ENCODE results near the gene CINP.

Gene CINP

GRCh38 chr14:102320671-102321455 lies 41.8 kb downstream of the CINP start:
- WGBS, 2 experiments (ENCODE audit: insufficient coverage in 2 of 2) = 94 to 97% methylated on average over 15 of the region's 17 CpGs
- peaks cover 13% of the 10 kb centered on the region for H3K36me3 ChIP-seq (ENCODE audit: control insufficient read depth, insufficient read depth, low read length)
- H3K4me1 ChIP-seq (ENCODE audit: control insufficient read depth, insufficient read depth, low read length, poor library complexity, severe bottlenecking) = peaks cover 13% of the 10 kb centered on the region
- no peaks in the 10 kb centered on the region for H3K9me3 ChIP-seq (ENCODE audit: control insufficient read depth, low read length)
- H3K27ac ChIP-seq (ENCODE audit: low read depth, low read length, severe bottlenecking) = no peak overlapping the region
- H3K4me3 ChIP-seq (ENCODE audit: extremely low read depth, insufficient read depth, low read length, poor library complexity, severe bottlenecking) = peak overlapping the region; percentile 74

- Histone ChIP-seq H3K9me3 (ENCODE audit: control insufficient read depth, low read length) (no peaks in the 10 kb centered on the region), H3K36me3 (ENCODE audit: control insufficient read depth, insufficient read depth, low read length) (peaks cover 8% of the 10 kb centered on the region), H3K4me3 (ENCODE audit: extremely low read depth, insufficient read depth, low read length, poor library complexity, severe bottlenecking) (peak overlapping the region; percentile 74), H3K27ac (ENCODE audit: low read depth, low read length, severe bottlenecking) (peak overlapping the region; percentile 69), H3K4me1 (ENCODE audit: control insufficient read depth, insufficient read depth, low read length, poor library complexity, severe bottlenecking) (peaks cover 13% of the 10 kb centered on the region)
- 10 to 12% methylated on average over 24 to 28 of the region's 30 CpGs for WGBS, 2 experiments (ENCODE audit: insufficient coverage in 2 of 2)
Measured at GRCh38 chr14:102320033-102320660, 42.5 kb downstream of the CINP start.

- H3K36me3 ChIP-seq (ENCODE audit: control insufficient read depth, insufficient read depth, low read length) = peaks cover 8% of the 10 kb centered on the region
- H3K9me3 ChIP-seq (ENCODE audit: control insufficient read depth, low read length) = no peaks in the 10 kb centered on the region
- H3K27ac ChIP-seq (ENCODE audit: low read depth, low read length, severe bottlenecking) = peak within 1 kb of the TSS; percentile 69
- H3K4me3 ChIP-seq (ENCODE audit: extremely low read depth, insufficient read depth, low read length, poor library complexity, severe bottlenecking) = peak within 1 kb of the TSS; percentile 74
- 1% methylated on average over 52 to 66 of the region's 71 CpGs for WGBS, 2 experiments (ENCODE audit: insufficient coverage in 2 of 2)
- peaks cover 13% of the 10 kb centered on the region for H3K4me1 ChIP-seq (ENCODE audit: control insufficient read depth, insufficient read depth, low read length, poor library complexity, severe bottlenecking)
Measured at GRCh38 chr14:102319351-102320032, 43.2 kb downstream of the CINP start, which contains the start of gene ZNF839. Gene ZNF839, plus strand, starts transcription at chr14:102319746. Its CDS starts 20 bp downstream, at chr14:102319766.

GRCh38 chr14:102318781-102319276 lies 43.9 kb downstream of the CINP start:
- H3K27ac ChIP-seq (ENCODE audit: low read depth, low read length, severe bottlenecking) = peak overlapping the region; percentile 41
- H3K36me3 ChIP-seq (ENCODE audit: control insufficient read depth, insufficient read depth, low read length) = peaks cover 8% of the 10 kb centered on the region
- no peaks in the 10 kb centered on the region for H3K9me3 ChIP-seq (ENCODE audit: control insufficient read depth, low read length)
- peak overlapping the region; percentile 74 for H3K4me3 ChIP-seq (ENCODE audit: extremely low read depth, insufficient read depth, low read length, poor library complexity, severe bottlenecking)
- 89 to 96% methylated on average over 4 to 8 of the region's 15 CpGs for WGBS, 2 experiments (ENCODE audit: insufficient coverage in 2 of 2)
- peaks cover 13% of the 10 kb centered on the region for H3K4me1 ChIP-seq (ENCODE audit: control insufficient read depth, insufficient read depth, low read length, poor library complexity, severe bottlenecking)

GRCh38 chr14:102317564-102318248 lies 45.0 kb downstream of the CINP start:
- Histone ChIP-seq H3K4me3 (ENCODE audit: extremely low read depth, insufficient read depth, low read length, poor library complexity, severe bottlenecking) (peak overlapping the region; percentile 61), H3K4me1 (ENCODE audit: control insufficient read depth, insufficient read depth, low read length, poor library complexity, severe bottlenecking) (peaks cover 13% of the 10 kb centered on the region), H3K27ac (ENCODE audit: low read depth, low read length, severe bottlenecking) (peak overlapping the region; percentile 66), H3K9me3 (ENCODE audit: control insufficient read depth, low read length) (no peaks in the 10 kb centered on the region), H3K36me3 (ENCODE audit: control insufficient read depth, insufficient read depth, low read length) (peaks cover 8% of the 10 kb centered on the region)
- 71% methylated on average over 9 to 12 of the region's 12 CpGs for WGBS, 2 experiments (ENCODE audit: insufficient coverage in 2 of 2)

GRCh38 chr14:102316743-102317563 lies 45.7 kb downstream of the CINP start:
- H3K4me1 ChIP-seq (ENCODE audit: control insufficient read depth, insufficient read depth, low read length, poor library complexity, severe bottlenecking) = peaks cover 13% of the 10 kb centered on the region
- no peaks in the 10 kb centered on the region for H3K9me3 ChIP-seq (ENCODE audit: control insufficient read depth, low read length)
- peak overlapping the region; percentile 89 for H3K27ac ChIP-seq (ENCODE audit: low read depth, low read length, severe bottlenecking)
- peaks cover under 1% of the 10 kb centered on the region for H3K36me3 ChIP-seq (ENCODE audit: control insufficient read depth, insufficient read depth, low read length)
- peak overlapping the region; percentile 61 for H3K4me3 ChIP-seq (ENCODE audit: extremely low read depth, insufficient read depth, low read length, poor library complexity, severe bottlenecking)
- 1 to 3% methylated on average over 36 to 42 of the region's 54 CpGs for WGBS, 2 experiments (ENCODE audit: insufficient coverage in 2 of 2)

GRCh38 chr14:102316338-102316742 lies 46.4 kb downstream of the CINP start:
- peak overlapping the region; percentile 61 for H3K4me3 ChIP-seq (ENCODE audit: extremely low read depth, insufficient read depth, low read length, poor library complexity, severe bottlenecking)
- peaks cover 13% of the 10 kb centered on the region for H3K4me1 ChIP-seq (ENCODE audit: control insufficient read depth, insufficient read depth, low read length, poor library complexity, severe bottlenecking)
- 15 to 27% methylated on average over 7 to 10 of the region's 10 CpGs for whole genome bisulfite sequencing, 2 experiments (ENCODE audit: insufficient coverage in 2 of 2)

GRCh38 chr14:102315121-102315520 lies 47.6 kb downstream of the CINP start:
- no peaks in the 10 kb centered on the region for H3K9me3 ChIP-seq (ENCODE audit: control insufficient read depth, low read length)
- WGBS, 2 experiments (ENCODE audit: insufficient coverage in 2 of 2) = 80 to 94% methylated on average over 4 to 6 of the region's 6 CpGs
- H3K4me1 ChIP-seq (ENCODE audit: control insufficient read depth, insufficient read depth, low read length, poor library complexity, severe bottlenecking) = peaks cover 8% of the 10 kb centered on the region
- no peak overlapping the region for H3K4me3 ChIP-seq (ENCODE audit: extremely low read depth, insufficient read depth, low read length, poor library complexity, severe bottlenecking)
- H3K36me3 ChIP-seq (ENCODE audit: control insufficient read depth, insufficient read depth, low read length) = no peaks in the 10 kb centered on the region
- H3K27ac ChIP-seq (ENCODE audit: low read depth, low read length, severe bottlenecking) = no peak overlapping the region

More at GRCh38 chr14:102316338-102316742, 46.4 kb downstream of the CINP start:
- H3K27ac ChIP-seq (ENCODE audit: low read depth, low read length, severe bottlenecking) = peak overlapping the region; percentile 89
- H3K36me3 ChIP-seq (ENCODE audit: control insufficient read depth, insufficient read depth, low read length) = no peaks in the 10 kb centered on the region
- H3K9me3 ChIP-seq (ENCODE audit: control insufficient read depth, low read length) = no peaks in the 10 kb centered on the region

- Histone ChIP-seq H3K4me3 (ENCODE audit: extremely low read depth, insufficient read depth, low read length, poor library complexity, severe bottlenecking) (peak overlapping the region; percentile 40), H3K9me3 (ENCODE audit: control insufficient read depth, low read length) (no peaks in the 10 kb centered on the region), H3K36me3 (ENCODE audit: control insufficient read depth, insufficient read depth, low read length) (no peaks in the 10 kb centered on the region), H3K27ac (ENCODE audit: low read depth, low read length, severe bottlenecking) (no peak overlapping the region), H3K4me1 (ENCODE audit: control insufficient read depth, insufficient read depth, low read length, poor library complexity, severe bottlenecking) (peaks cover 8% of the 10 kb centered on the region)
- 11 to 14% methylated on average over 41 to 45 of the region's 52 CpGs for WGBS, 2 experiments (ENCODE audit: insufficient coverage in 2 of 2)
Measured at GRCh38 chr14:102314242-102315011, 48.3 kb downstream of the CINP start.

Data from mesodermal cell (in vitro differentiated cells).